B cell (primary cell): Measurements from ENCODE around the gene MAGEB17. TPM values are rescaled to one million over a fixed set of nuclear protein-coding genes. Genes with fewer than 3 reads are reported as not detected.

Source experiments
- ATAC-seq: fragments of 200-7000 bp; cut with Tn5 transposase; one replicate; pipeline ENCODE4 v1.10.0; 2021; ENCODE audit warnings: low read depth, mild to moderate bottlenecking, moderate number of reproducible peaks, moderate library complexity
- CTCF ChIA-PET: fragments of 350-600 bp; sonication (Branson Sonifier 250); formaldehyde crosslinking; loops from one replicate; lab custom pipeline; 2021; ENCODE audit warnings: antibody characterized with exemption, inconsistent platforms; lab: Charles Lee
- POLR2A ChIA-PET: fragments of 350-600 bp; sonication (Branson Sonifier 250); formaldehyde crosslinking; loops from one replicate; lab custom pipeline; 2021; ENCODE audit warnings: antibody characterized with exemption; lab: Charles Lee
- DNase-seq: peaks from one replicate; pipeline ENCODE4 v3.0.0; 2013
- H2AFZ ChIP-seq: 2 replicates; pipeline ENCODE4 v1.6.1; 2012; ENCODE audit warnings: mild to moderate bottlenecking, low read depth, low read length; ENCODE audit not compliant: insufficient read depth, poor library complexity, severe bottlenecking
- H3K27ac ChIP-seq, 2 donors: 1 replicate in 1 of 2; 2 replicates in 1 of 2; pipeline ENCODE4 v1.5.1; 2012 to 2013; ENCODE audit warnings: low read length in 2 of 2, mild to moderate bottlenecking in 2 of 2, moderate library complexity in 1 of 2
- H3K27me3 ChIP-seq, 4 experiments: fragments of 200-600 bp in 1 of 4; sonication (generic) in 1 of 4; replicated peaks in 1 of 4; 1 replicate in 2 of 4; 2 replicates in 2 of 4; pipeline versions ENCODE4 v1.6.1 to v1.7.0; 2013 to 2016; ENCODE audit warnings: low read length in 3 of 4, mild to moderate bottlenecking in 2 of 4, mixed read lengths in 1 of 4, moderate library complexity in 1 of 4; ENCODE audit not compliant: insufficient read depth in 4 of 4, control insufficient read depth in 3 of 4; ENCODE audit errors: control extremely low read depth in 1 of 4
- H3K36me3 ChIP-seq, 2 experiments: replicated peaks in 1 of 2; 1 replicate in 1 of 2; 2 replicates in 1 of 2; pipeline versions ENCODE4 v1.6.1 to v1.7.1; 2013; ENCODE audit warnings: low read length in 1 of 2; ENCODE audit not compliant: insufficient read depth in 2 of 2, control insufficient read depth in 1 of 2; ENCODE audit errors: control extremely low read depth in 1 of 2, extremely low read depth in 1 of 2
- H3K4me1 ChIP-seq, 2 donors: fragments of 200-600 bp in 1 of 2; sonication (generic) in 1 of 2; 1 replicate in 1 of 2; 2 replicates in 1 of 2; pipeline versions ENCODE4 v1.5.1 to v1.6.1; 2013 to 2017; ENCODE audit warnings: low read length in 2 of 2; ENCODE audit not compliant: control insufficient read depth in 2 of 2, insufficient read depth in 2 of 2
- H3K4me2 ChIP-seq: replicated peaks from 2 replicates; pipeline ENCODE3; 2012; ENCODE audit warnings: mild to moderate bottlenecking, low read depth, low read length; ENCODE audit not compliant: poor library complexity, severe bottlenecking
- H3K4me3 ChIP-seq, 5 experiments: fragments of 200-600 bp in 1 of 5; sonication (generic) in 1 of 5; 1 replicate in 3 of 5; 2 replicates in 2 of 5; pipeline versions ENCODE4 v1.5.1 to v1.7.0; 2011 to 2016; ENCODE audit warnings: low read length in 4 of 5, mild to moderate bottlenecking in 4 of 5, low read depth in 2 of 5, control low read depth in 1 of 5, moderate library complexity in 1 of 5; ENCODE audit not compliant: insufficient read depth in 1 of 5; ENCODE audit errors: control extremely low read depth in 1 of 5, extremely low read depth in 1 of 5
- H3K79me2 ChIP-seq: fragments of 200-600 bp; sonication (generic); one replicate; pipeline ENCODE4 v1.6.0; 2016; ENCODE audit warnings: low read length; ENCODE audit not compliant: control insufficient read depth, insufficient read depth
- H3K9ac ChIP-seq: fragments of 200-600 bp; sonication (generic); 2 replicates; pipeline ENCODE4 v1.6.1; 2017; ENCODE audit warnings: mild to moderate bottlenecking, low read length, moderate library complexity
- H3K9me3 ChIP-seq, 3 donors: one replicate each; pipeline versions ENCODE4 v1.6.1 to v1.7.1; 2013; ENCODE audit warnings: low read length in 2 of 3; ENCODE audit not compliant: control insufficient read depth in 2 of 3, insufficient read depth in 1 of 3; ENCODE audit errors: control extremely low read depth in 1 of 3
- H4K20me1 ChIP-seq: 2 replicates; pipeline ENCODE4 v1.6.0; 2012; ENCODE audit warnings: mild to moderate bottlenecking, low read length; ENCODE audit not compliant: insufficient read depth, control insufficient read depth, poor library complexity, severe bottlenecking
- H3K27ac Mint-ChIP-seq: one replicate; pipeline ENCODE4 v1.8.0; 2021; ENCODE audit warnings: mixed read lengths
- H3K27me3 Mint-ChIP-seq: one replicate; pipeline ENCODE4 v1.8.0; 2021; ENCODE audit warnings: mixed read lengths
- H3K4me1 Mint-ChIP-seq: one replicate; pipeline ENCODE4 v1.8.0; 2021; ENCODE audit warnings: mixed read lengths
- H3K4me3 Mint-ChIP-seq: one replicate; pipeline ENCODE4 v1.8.0; 2021; ENCODE audit warnings: mixed read lengths
- H3K9me3 Mint-ChIP-seq: one replicate; pipeline ENCODE4 v1.8.0; 2022; ENCODE audit warnings: mixed read lengths; ENCODE audit not compliant: insufficient read depth
- EZH2 ChIP-seq: IDR thresholded peaks from 2 replicates; pipeline ENCODE4 v1.6.1; 2012; ENCODE audit warnings: borderline replicate concordance, low read depth, mild to moderate bottlenecking, moderate library complexity, low read length; ENCODE audit not compliant: insufficient read depth, poor library complexity, severe bottlenecking
- WGBS: methylation state at CpG from one replicate; pipeline ENCODE4 v1.1.5; 2013; ENCODE audit warnings: missing lambda C conversion rate; ENCODE audit not compliant: insufficient coverage; 5-methylcytosine and 5-hydroxymethylcytosine counted together
- intact Hi-C: fragments of 100-400 bp; cut with micrococcal nuclease; formaldehyde crosslinking; loops from one replicate; pipeline ENCODE4 v1.10.0; 2022
- polyA plus RNA-seq: library from polyadenylated mRNA; depleted of rRNA; stranded (reverse); fragments of >200 nt; gene quantifications from 2 replicates; pipeline ENCODE4 v1.2.3, GENCODE V29; 2012
- total RNA-seq, 2 donors: library from RNA; stranded (reverse); fragments of 120-200 nt in 1 of 2; gene quantifications; 1 replicate in 1 of 2; 2 replicates in 1 of 2; pipeline versions ENCODE4 v1.2.3 to v1.2.4, GENCODE V29; 2013 to 2022
- TF ChIP-seq, protein P1 (sequence below): fragments of 200-600 bp; IDR thresholded peaks from one replicate; pipeline ENCODE4 v1.8.0; 2022; ENCODE audit warnings: antibody characterized with exemption, mild to moderate bottlenecking

Gene MAGEB17
- total and polyA plus RNA-seq, 2 donors (not counting 1 experiment from before 2014, with no cell fraction given): 0.16 TPM; not detected in 1

DNA sequence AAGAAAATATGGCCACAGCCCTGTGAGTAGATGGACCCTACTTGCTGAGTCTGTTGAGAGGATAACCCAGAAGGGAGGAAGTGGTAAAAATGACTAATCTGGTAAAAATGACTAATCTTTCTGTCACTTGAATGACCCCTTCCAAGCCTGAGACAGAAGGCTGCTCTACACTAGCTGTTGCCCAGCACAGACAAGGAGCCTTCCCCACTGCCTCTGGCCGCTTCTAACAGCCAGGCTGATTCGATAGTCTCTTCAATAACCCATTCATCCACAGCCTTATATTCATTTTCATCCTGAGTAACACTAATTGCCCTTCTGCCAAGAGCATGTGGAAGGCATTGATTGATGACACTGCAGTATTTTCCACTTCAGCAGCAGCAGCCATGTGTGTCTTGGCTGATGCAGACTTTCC, 18.4 kb downstream of the MAGEB17 start:
- no peaks in the 10 kb centered on the region for H3K79me2 ChIP-seq
- H3K4me1 ChIP-seq: no peaks in the 10 kb centered on the region
- no peak overlapping the region for H3K9ac ChIP-seq
- no peaks in the 10 kb centered on the region for H3K36me3 ChIP-seq
- H3K27me3 ChIP-seq: no peaks in the 10 kb centered on the region
- intact Hi-C loops: no loop called here
- Mint-ChIP-seq H3K27me3 (no peaks in the 10 kb centered on the region), H3K27ac (no peak overlapping the region), H3K9me3 (no peaks in the 10 kb centered on the region), H3K4me3 (no peak overlapping the region), H3K4me1 (no peaks in the 10 kb centered on the region)
- DNase-seq (no peak), ATAC-seq (no peak)
- H3K9me3 ChIP-seq: no peaks in the 10 kb centered on the region
- H2AFZ ChIP-seq: no peak overlapping the region
- TF ChIP-seq, protein P1, sequence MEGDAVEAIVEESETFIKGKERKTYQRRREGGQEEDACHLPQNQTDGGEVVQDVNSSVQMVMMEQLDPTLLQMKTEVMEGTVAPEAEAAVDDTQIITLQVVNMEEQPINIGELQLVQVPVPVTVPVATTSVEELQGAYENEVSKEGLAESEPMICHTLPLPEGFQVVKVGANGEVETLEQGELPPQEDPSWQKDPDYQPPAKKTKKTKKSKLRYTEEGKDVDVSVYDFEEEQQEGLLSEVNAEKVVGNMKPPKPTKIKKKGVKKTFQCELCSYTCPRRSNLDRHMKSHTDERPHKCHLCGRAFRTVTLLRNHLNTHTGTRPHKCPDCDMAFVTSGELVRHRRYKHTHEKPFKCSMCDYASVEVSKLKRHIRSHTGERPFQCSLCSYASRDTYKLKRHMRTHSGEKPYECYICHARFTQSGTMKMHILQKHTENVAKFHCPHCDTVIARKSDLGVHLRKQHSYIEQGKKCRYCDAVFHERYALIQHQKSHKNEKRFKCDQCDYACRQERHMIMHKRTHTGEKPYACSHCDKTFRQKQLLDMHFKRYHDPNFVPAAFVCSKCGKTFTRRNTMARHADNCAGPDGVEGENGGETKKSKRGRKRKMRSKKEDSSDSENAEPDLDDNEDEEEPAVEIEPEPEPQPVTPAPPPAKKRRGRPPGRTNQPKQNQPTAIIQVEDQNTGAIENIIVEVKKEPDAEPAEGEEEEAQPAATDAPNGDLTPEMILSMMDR: no peak
- TF ChIP-seq EZH2: no peak
- H3K4me2 ChIP-seq: no peak overlapping the region
- H3K27ac ChIP-seq: no peak overlapping the region
- 50% methylated on average over 2 of the region's 2 CpGs for WGBS
- ChIA-PET POLR2A (no interaction called here), CTCF (no interaction called here)
- H3K4me3 ChIP-seq: no peak overlapping the region
- H4K20me1 ChIP-seq: no peaks in the 10 kb centered on the region

DNA sequence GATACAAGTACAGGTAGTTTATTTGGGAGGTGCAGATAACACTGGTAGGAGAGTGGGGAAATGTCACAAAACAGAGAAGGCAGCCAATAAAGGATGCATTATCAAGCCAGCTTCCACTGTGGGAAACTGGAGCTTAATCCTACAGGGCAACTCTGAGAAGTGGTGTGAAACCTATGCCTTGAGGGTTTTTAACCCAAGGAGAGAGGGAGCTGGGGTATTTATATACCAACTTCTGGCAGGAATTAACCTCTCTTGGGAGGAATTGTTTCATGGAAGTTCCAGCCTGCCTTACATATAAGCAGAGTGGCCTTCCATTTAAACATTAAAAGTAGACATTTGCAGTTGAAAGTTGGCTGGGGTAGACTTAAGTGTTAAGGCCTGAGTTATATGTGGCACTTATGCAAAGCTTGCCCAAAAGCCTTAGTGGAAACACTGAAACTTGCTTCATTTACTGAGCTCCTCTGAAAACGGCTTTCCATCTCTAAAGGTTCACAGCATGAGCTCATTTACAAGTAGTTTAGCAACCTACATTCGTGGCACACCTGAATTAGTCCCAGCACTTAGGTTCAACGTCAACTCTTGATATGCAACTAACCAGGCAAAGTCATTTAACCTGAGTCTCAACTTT, 19.2 kb downstream of the MAGEB17 start:
- no peaks in the 10 kb centered on the region for H3K79me2 ChIP-seq
- POLR2A ChIA-PET: no interaction called here
- H3K4me1 Mint-ChIP-seq: no peaks in the 10 kb centered on the region
- TF ChIP-seq, protein P1: no peak
- TF ChIP-seq EZH2: no peak
- H2AFZ ChIP-seq: no peak overlapping the region
- no peak overlapping the region for H3K9ac ChIP-seq
- intact Hi-C loops: no loop called here
- no peaks in the 10 kb centered on the region for H4K20me1 ChIP-seq
- no peak overlapping the region for H3K4me3 ChIP-seq
- H3K4me2 ChIP-seq: no peak overlapping the region
- WGBS: no CpG with 5 or more reads among the region's 3 CpGs
- H3K27ac ChIP-seq: no peak overlapping the region
- DNase-seq (no peak), ATAC-seq (no peak)
- peaks cover 4% of the 10 kb centered on the region for H3K27me3 Mint-ChIP-seq
- H3K27me3 ChIP-seq: no peaks in the 10 kb centered on the region
- H3K27ac Mint-ChIP-seq: no peak overlapping the region
- no peak overlapping the region for H3K4me3 Mint-ChIP-seq
- no peaks in the 10 kb centered on the region for H3K9me3 Mint-ChIP-seq
- CTCF ChIA-PET: no interaction called here
- no peaks in the 10 kb centered on the region for H3K9me3 ChIP-seq
- H3K4me1 ChIP-seq: no peaks in the 10 kb centered on the region
- no peaks in the 10 kb centered on the region for H3K36me3 ChIP-seq
